ES-I3 (cell line): ENCODE results near the gene PHAF1.

Experiments
- H3K36me3 ChIP-seq: 2 replicates; pipeline ENCODE4 v1.6.1; 2013; ENCODE audit warnings: mild to moderate bottlenecking, low read length, control low read depth, moderate library complexity; ENCODE audit not compliant: insufficient read depth
- H3K4me1 ChIP-seq: 2 replicates; pipeline ENCODE4 v1.6.1; 2013; ENCODE audit warnings: mild to moderate bottlenecking, control low read depth, low read length; ENCODE audit not compliant: insufficient read depth
- H3K9ac ChIP-seq: 2 replicates; pipeline ENCODE4 v1.6.1; 2013; ENCODE audit warnings: low read depth, mild to moderate bottlenecking, low read length, moderate library complexity
- H3K9me3 ChIP-seq: 2 replicates; pipeline ENCODE4 v1.6.1; 2013; ENCODE audit warnings: mild to moderate bottlenecking, low read length, moderate library complexity; ENCODE audit not compliant: control insufficient read depth, insufficient read depth

PHAF1 gene

DNA sequence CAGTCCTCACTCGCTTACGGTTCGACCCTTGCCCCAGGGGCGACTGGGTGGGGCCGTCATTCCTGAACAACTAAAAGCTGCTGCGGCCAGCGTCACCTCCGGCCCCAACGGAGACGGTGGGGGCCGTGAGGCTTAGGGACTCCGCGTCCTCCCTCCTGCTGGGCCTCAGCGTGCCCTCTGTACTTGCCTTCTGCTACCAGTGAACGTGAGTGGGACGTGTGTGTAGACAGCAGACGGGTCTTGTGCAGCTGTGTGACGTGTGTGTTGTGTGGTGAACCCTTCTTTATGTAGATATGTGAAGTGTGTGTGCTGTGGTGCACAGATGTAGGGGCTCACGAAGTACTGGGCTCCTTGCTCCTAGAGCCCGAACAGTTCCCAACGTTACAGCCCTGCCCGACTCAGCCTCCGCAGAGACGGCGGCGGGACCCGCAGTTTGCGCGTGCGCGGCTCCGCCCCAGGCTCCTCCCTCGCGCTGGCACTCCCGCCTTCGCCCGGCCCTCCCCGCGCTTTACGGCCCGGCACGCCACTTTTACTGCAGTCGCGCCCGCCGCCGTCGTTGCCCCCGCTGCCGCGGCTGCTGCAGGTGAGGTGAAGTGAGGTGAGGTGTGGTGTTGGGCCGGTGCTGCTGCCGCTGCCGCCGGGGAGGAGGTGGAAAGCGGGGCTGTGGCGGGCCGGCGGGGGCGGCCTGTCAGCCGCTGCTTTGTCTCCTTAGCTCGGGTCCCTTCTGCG, at the start of gene PHAF1:
PHAF1 (plus strand) TSS at position 535 of the 729 bp plus-strand sequence. CDS start 235 bp downstream, outside the sequence.
- no peaks in the 10 kb centered on the region for H3K9me3 ChIP-seq
- peaks cover 7% of the 10 kb centered on the region; the same call in 1 of the 2 replicates for H3K4me1 ChIP-seq
- no peaks in the 10 kb centered on the region for H3K36me3 ChIP-seq
- peak within 1 kb of the TSS; percentile 82 for H3K9ac ChIP-seq

GRCh38 chr16:67063008-67063407, 46.7 kb upstream of the PHAF1 start:
- Histone ChIP-seq H3K9ac (no peak overlapping the region), H3K4me1 (no peaks in the 10 kb centered on the region), H3K36me3 (no peaks in the 10 kb centered on the region; the same call in none of the 2 replicates), H3K9me3 (no peaks in the 10 kb centered on the region)

DNA sequence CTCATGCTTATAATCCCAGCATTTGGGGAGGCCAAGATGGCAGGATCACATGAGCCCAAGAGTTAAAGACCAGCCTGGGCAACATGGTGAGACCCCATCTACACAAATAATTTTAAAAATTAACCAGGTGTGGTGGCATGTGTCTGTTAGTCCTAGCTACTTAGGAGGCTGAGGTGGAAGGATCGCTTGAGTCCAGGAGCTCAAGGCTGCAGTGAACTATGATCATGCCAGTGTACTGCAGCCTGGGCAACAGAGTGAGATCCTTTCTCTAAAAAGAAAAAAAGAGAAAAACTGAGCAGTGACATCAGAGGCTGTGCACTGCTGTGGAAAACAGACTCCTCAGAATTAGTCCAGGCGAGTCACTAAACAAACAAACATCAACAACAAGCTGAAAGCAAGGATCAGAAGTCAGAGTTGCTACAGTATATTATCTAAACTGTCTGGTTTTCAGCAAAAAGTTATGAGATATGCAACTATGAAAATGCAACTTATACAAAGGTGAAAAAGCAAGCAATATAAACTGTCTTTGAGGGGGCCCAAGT, 41.5 kb upstream of the PHAF1 start:
- H3K36me3 ChIP-seq = peaks cover 4% of the 10 kb centered on the region

GRCh38 chr16:67071476-67072048, 38.2 kb upstream of the PHAF1 start:
- H3K9me3 ChIP-seq = no peaks in the 10 kb centered on the region
- peaks cover 4% of the 10 kb centered on the region for H3K36me3 ChIP-seq
- no peaks in the 10 kb centered on the region for H3K4me1 ChIP-seq
- H3K9ac ChIP-seq = no peak overlapping the region

More for the DNA sequence above, 41.5 kb upstream of the PHAF1 start:
- Histone ChIP-seq H3K9me3 (no peaks in the 10 kb centered on the region), H3K9ac (no peak overlapping the region), H3K4me1 (no peaks in the 10 kb centered on the region)

GRCh38 chr16:67075331-67075730, 34.4 kb upstream of the PHAF1 start:
- H3K4me1 ChIP-seq = no peaks in the 10 kb centered on the region
- H3K9me3 ChIP-seq = no peaks in the 10 kb centered on the region
- H3K9ac ChIP-seq = no peak overlapping the region
- no peaks in the 10 kb centered on the region for H3K36me3 ChIP-seq

DNA sequence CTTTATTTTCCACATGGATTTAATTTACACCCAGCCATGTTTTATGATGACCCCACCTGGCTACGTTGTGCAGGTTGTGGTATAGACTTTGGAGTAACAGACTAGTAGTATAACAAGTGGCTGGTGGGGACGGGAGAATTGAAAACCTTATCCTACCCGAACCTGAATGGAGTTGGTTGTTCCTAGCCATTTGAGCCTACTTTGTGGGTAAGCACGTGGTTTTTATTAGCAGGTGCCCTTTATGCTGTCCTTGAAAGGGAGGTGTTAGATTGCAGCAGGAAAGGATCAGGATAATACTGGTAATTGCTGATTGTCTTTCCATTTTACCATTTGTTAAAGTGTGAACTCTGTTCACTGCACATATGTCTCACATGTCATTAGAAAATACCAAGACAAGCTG, 31.9 kb upstream of the PHAF1 start:
- H3K9ac ChIP-seq = no peak overlapping the region
- no peaks in the 10 kb centered on the region for H3K4me1 ChIP-seq
- H3K36me3 ChIP-seq = no peaks in the 10 kb centered on the region
- no peaks in the 10 kb centered on the region for H3K9me3 ChIP-seq

GRCh38 chr16:67082100-67082499, 27.6 kb upstream of the PHAF1 start:
- Histone ChIP-seq H3K36me3 (no peaks in the 10 kb centered on the region), H3K9ac (no peak overlapping the region)

GRCh38 chr16:67082891-67083290, 26.9 kb upstream of the PHAF1 start:
- Histone ChIP-seq H3K36me3 (no peaks in the 10 kb centered on the region), H3K9me3 (no peaks in the 10 kb centered on the region), H3K9ac (no peak overlapping the region), H3K4me1 (no peaks in the 10 kb centered on the region)

More at GRCh38 chr16:67082100-67082499, 27.6 kb upstream of the PHAF1 start:
- no peaks in the 10 kb centered on the region for H3K4me1 ChIP-seq
- no peaks in the 10 kb centered on the region for H3K9me3 ChIP-seq

- Histone ChIP-seq H3K9me3 (no peaks in the 10 kb centered on the region), H3K9ac (no peak overlapping the region), H3K36me3 (no peaks in the 10 kb centered on the region), H3K4me1 (no peaks in the 10 kb centered on the region)
Observed at GRCh38 chr16:67084345-67085028, 25.3 kb upstream of the PHAF1 start.

DNA sequence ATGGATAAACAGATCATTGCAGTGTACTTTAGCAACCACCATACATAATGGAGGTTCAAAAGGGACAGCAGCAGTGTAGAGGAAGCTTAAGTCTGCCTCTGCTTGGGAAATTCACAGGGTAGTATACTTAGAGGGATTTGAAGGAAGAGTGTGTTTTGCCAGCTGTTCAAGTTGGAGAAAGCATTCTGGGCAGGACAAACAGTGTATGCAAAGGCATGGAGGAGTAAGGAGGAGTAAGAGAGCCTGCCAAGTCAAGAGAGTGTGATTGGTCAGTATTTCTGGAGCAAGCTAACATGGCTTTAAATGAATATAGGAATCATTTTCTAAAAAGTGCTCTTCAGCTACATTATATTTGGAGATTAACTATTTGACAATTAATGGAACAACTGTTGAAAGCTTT, 22.9 kb upstream of the PHAF1 start:
- no peak overlapping the region for H3K9ac ChIP-seq
- H3K4me1 ChIP-seq = no peaks in the 10 kb centered on the region
- H3K36me3 ChIP-seq = no peaks in the 10 kb centered on the region
- H3K9me3 ChIP-seq = no peaks in the 10 kb centered on the region

GRCh38 chr16:67087291-67087690, 22.4 kb upstream of the PHAF1 start:
- Histone ChIP-seq H3K4me1 (no peaks in the 10 kb centered on the region), H3K9ac (no peak overlapping the region), H3K9me3 (no peaks in the 10 kb centered on the region), H3K36me3 (no peaks in the 10 kb centered on the region)

GRCh38 chr16:67087803-67088202, 21.9 kb upstream of the PHAF1 start:
- no peaks in the 10 kb centered on the region for H3K9me3 ChIP-seq
- no peaks in the 10 kb centered on the region for H3K36me3 ChIP-seq
- H3K4me1 ChIP-seq = no peaks in the 10 kb centered on the region

GRCh38 chr16:67088551-67088950, 21.2 kb upstream of the PHAF1 start:
- Histone ChIP-seq H3K36me3 (no peaks in the 10 kb centered on the region), H3K9ac (no peak overlapping the region; the same call in 1 of the 2 replicates), H3K9me3 (no peaks in the 10 kb centered on the region), H3K4me1 (no peaks in the 10 kb centered on the region)

More at GRCh38 chr16:67087803-67088202, 21.9 kb upstream of the PHAF1 start:
- no peak overlapping the region for H3K9ac ChIP-seq

GRCh38 chr16:67089101-67089500, 20.6 kb upstream of the PHAF1 start:
- Histone ChIP-seq H3K9me3 (no peaks in the 10 kb centered on the region), H3K9ac (no peak overlapping the region), H3K36me3 (no peaks in the 10 kb centered on the region), H3K4me1 (no peaks in the 10 kb centered on the region)
